GM19372 (cell line): Measurements from ENCODE around the gene SH3RF3.

Experiments used
- ATAC-seq: cut with Tn5 transposase; IDR thresholded peaks from one replicate; pipeline ENCODE4 v1.9.1; 2021; ENCODE audit warnings: mild to moderate bottlenecking, low read depth, moderate library complexity; ENCODE audit not compliant: unreplicated experiment

Gene SH3RF3

GRCh38 chr2:109401370-109401769 lies 272.4 kb downstream of the SH3RF3 start:
- ATAC-seq = no peak

DNA sequence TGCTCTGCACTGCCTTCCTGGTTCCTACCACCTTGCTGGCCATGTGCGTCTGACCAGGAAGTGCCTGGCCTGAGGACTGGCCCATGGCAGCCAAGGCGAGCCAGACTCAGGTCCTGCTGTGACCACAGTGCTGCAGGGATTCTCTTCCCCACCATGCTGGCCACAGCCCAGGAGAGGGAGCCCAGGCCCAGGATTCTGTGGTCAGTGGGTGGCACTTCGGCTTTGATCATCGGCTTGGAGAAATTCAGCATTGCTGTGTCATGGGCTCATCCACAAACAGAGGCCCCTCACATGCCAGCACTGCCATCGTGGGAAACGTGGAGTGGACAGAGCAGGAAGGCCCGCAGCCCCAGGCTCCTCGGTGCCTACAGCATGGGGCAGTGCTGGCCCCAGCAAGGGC lies 273.2 kb downstream of the SH3RF3 start:
- no peak for ATAC-seq

- no peak for ATAC-seq
Measured at GRCh38 chr2:109402980-109403840, 274.2 kb downstream of the SH3RF3 start.

- no peak for ATAC-seq
Measured at GRCh38 chr2:109403841-109404201, 274.8 kb downstream of the SH3RF3 start.

GRCh38 chr2:109404681-109405080 lies 275.7 kb downstream of the SH3RF3 start:
- ATAC-seq = no peak

DNA sequence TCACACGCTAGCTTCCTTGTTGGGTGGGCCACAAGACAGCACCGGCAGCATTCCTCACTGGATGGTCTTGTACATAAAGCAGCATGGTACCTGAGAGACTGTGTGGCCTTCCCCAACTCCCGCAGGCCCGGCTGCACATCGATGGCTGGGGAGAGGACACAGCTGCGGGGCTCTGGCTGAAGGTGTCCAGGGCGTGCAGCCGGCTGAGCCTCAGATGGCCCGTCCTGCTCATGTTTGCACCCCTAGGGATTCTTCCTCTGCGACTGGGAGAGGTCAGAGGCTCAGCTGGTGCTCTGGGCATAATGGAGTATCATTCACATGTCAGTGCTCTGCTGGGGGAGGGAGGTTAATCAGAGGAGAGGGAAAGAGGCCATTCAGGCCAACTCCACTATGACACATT lies 276.9 kb downstream of the SH3RF3 start:
- no peak for ATAC-seq

- no peak for ATAC-seq
Measured at GRCh38 chr2:109406301-109406700, 277.3 kb downstream of the SH3RF3 start.

DNA sequence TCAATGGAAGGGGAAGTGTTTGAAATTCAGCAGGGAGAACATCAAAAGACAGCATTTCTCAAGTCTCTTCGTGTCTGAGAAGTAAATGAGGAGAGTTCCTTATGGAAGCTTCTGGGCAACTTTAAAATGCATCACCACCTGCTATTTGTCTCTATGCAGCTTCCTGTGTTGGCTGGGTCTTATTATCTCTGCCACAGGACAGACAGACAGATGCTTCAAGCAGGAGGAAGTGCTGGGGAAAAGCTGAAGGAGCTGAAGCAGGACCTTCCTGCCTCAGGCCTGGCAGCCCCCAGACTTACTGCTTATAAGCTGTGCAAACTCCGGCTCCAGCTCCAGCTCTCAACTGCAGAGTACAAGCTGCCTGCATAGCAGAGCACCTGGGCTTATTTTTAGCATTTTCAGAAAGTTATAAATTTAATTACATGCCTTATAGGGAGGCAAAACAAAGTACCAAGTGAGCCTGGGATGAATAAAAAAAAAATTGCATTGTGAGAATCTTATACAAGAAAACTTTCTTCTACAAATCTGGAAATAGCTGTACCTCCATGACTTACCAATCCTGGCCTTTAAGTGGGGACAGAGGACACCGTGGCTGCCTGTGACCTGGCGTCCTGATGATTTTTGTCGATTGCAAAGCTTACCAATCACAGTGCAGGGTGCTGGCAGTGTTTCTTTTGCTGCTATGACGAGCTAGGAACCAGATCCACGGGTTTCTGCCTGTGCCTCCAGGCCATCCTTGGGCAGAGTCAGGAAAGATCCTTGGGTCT lies 278.5 kb downstream of the SH3RF3 start:
- ATAC-seq = no peak

- no peak for ATAC-seq
Measured at GRCh38 chr2:109408043-109408335, 279.0 kb downstream of the SH3RF3 start.

- ATAC-seq = no peak
Measured at GRCh38 chr2:109409321-109410038, 280.5 kb downstream of the SH3RF3 start.

DNA sequence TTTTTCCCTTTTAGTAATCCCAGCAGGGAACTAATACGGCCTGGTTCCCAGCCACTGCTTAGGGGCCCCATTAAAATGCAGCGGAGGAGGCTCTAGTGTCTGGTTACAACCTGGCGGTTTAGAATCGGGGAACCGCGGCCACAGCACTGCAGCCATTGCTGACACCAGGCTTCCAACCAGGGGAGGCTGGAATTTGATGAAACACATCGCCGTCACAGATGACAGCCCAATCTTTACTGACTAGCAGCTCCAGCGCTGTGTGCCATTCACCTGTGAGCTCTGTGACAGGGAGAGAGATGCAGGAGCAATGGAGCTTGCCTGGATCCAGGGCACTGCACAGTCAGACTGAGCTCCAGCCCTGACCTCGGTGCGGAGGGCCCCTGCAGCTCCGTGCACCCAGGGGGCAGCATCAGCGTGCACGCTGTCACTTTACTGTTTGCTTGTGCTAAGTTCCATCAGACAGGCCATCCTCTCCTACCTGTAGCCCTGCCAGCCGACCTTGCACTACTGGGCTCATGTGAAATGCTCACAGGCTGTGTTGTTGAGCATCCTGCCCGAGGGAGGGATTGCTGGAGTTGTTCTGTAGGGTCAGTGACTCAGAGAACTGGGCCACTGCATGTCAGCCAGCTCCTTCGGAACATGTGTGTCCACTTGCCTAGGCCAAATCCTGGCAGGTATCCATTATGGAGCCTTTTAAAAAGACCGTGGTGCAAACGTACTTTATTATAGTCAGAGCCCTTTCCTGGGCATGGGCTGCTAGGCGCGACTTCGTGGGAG lies 281.2 kb downstream of the SH3RF3 start:
- no peak for ATAC-seq

GRCh38 chr2:109411640-109412325 lies 282.8 kb downstream of the SH3RF3 start:
- ATAC-seq = no peak

DNA sequence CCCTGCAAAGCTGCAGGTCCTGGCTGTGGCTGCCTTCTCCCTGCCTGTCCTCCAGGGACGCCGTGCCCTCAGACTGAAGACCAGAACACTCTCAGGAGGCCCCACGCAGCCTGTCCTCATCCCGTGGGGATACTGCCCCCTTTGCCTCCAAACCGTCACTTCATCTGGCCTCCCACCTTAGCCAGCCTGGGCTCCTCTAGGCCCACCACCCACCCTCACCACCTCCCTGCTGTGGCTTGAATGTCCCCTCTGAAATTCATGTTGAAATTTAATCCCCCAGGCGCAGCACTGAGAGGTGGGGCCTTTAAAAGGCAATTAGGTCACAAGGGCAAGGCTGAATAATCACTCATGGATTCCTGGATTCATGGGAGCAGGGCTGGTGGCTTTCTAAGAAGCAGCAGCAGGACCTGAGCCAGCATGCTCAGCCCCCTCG lies 286.6 kb downstream of the SH3RF3 start:
- ATAC-seq = no peak

DNA sequence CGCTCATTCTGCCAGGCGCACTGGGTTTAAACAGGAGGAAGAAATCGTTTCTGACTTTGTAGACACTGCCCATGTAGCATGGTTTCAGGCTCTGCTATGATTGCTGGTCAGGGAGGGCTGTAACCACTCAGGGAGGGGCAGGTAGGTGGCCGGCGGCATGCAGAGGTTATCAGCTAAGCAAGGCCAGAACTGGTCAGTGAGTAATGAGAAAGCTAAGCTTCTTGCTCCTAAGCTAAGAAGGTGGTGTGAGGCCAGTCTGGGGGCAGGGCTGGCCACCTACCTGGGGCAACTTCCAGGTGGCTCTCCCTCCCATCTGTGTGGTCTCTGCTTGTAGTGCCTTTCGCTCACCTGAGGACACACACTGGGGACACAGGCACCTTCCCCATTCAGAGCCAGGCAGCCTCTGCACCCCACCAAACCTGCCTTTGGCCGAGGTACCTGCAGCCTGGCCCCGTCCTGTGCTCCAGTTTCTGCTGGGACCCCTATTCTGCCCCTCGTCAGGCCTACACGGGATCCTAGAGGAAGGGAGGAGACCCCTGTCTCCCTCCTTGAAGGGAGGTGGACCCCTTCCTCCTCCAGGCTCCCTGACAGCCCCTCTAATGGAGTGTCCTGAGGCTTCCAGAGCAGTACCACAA lies 288.8 kb downstream of the SH3RF3 start:
- no peak for ATAC-seq

GRCh38 chr2:109418716-109419115 lies 289.7 kb downstream of the SH3RF3 start:
- no peak for ATAC-seq

DNA sequence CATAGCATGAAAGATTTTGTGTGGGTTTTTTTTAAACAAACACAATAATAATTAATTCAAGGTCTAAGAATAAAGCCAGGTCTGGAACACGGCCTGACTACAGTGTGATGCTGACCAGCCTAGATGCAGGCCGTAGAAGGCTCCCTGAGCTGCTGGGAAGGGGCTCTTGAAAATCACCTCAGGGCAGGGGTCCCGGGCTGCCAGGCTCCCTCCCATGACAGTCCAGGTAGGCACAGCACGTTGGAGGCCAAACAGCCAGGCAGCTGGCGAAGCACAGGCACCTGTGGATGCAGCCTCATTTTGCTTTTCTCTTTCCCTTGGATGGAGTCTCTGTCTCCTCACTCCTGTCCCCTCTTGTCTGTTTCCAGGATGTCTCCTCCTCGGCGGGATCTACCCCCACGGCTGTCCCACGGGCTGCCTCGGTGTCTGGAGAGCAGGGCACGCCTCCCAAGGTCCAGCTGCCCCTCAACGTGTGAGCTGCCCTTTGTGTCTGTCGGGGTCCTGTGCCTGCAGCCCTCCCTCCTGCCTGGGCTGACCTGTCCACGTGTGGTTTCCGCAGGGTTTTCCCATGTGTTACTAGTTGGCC lies 290.3 kb downstream of the SH3RF3 start:
- ATAC-seq = no peak

- no peak for ATAC-seq
Measured at GRCh38 chr2:109419960-109420370, 291.0 kb downstream of the SH3RF3 start.

- no peak for ATAC-seq
Measured at GRCh38 chr2:109421101-109421500, 292.1 kb downstream of the SH3RF3 start.

- ATAC-seq = no peak
Measured at GRCh38 chr2:109421642-109422041, 292.6 kb downstream of the SH3RF3 start.
